ENCODE data around the gene RBM5.

- TF ChIP-seq JUN (CRISPR knock-in tag; IDR thresholded peaks at IDR 0.05) (no peak), ZNF121 (CRISPR knock-in tag; IDR thresholded peaks at IDR 0.05) (no peak), CTCF (IDR thresholded peaks at IDR 0.05) (no peak), IRF1 (CRISPR knock-in tag; IDR thresholded peaks at IDR 0.05) (no peak), ATF2 (CRISPR knock-in tag; IDR thresholded peaks at IDR 0.05; ENCODE audit: borderline replicate concordance, low read depth) (no peak), NR1H2 (CRISPR knock-in tag; IDR thresholded peaks at IDR 0.05) (no peak), E2F1 (CRISPR knock-in tag; IDR thresholded peaks at IDR 0.05) (no peak)
Observed at GRCh38 chr3:50127251-50127691, 38.6 kb downstream of the RBM5 start.

All from WTC11 (cell line).